Activated CD8-positive, alpha-beta T cell treated with anti-CD3 and anti-CD28 coated beads for 36 hours (primary cell): Measurements from ENCODE around the gene B3GNT9. TPM values are rescaled to one million over a fixed set of nuclear protein-coding genes. Genes with fewer than 3 reads are reported as not detected.

Source experiments
- ATAC-seq: fragments of 200-7000 bp; cut with Tn5 transposase; one replicate; pipeline ENCODE4 v1.10.0; 2021; ENCODE audit warnings: mild to moderate bottlenecking, moderate library complexity
- CTCF ChIA-PET: fragments of 350-600 bp; sonication (Branson Sonifier 250); formaldehyde crosslinking; loops from one replicate; lab custom pipeline; 2021; ENCODE audit warnings: antibody characterized with exemption; lab: Charles Lee
- POLR2A ChIA-PET: fragments of 350-600 bp; sonication (Branson Sonifier 250); formaldehyde crosslinking; loops from one replicate; lab custom pipeline; 2021; ENCODE audit warnings: antibody characterized with exemption; lab: Charles Lee
- DNase-seq: peaks from one replicate; pipeline ENCODE4 v3.0.0-alpha.2; 2020
- H3K27ac Mint-ChIP-seq: one replicate; pipeline ENCODE4 v1.8.0; 2021; ENCODE audit warnings: mild to moderate bottlenecking, mixed read lengths
- H3K27me3 Mint-ChIP-seq: one replicate; pipeline ENCODE4 v1.8.0; 2021; ENCODE audit warnings: mixed read lengths
- H3K36me3 Mint-ChIP-seq: one replicate; pipeline ENCODE4 v1.8.0; 2021; ENCODE audit warnings: low read depth, mixed read lengths
- H3K4me1 Mint-ChIP-seq: one replicate; pipeline ENCODE4 v1.8.0; 2021; ENCODE audit warnings: low read depth, mixed read lengths
- H3K4me3 Mint-ChIP-seq: one replicate; pipeline ENCODE4 v1.8.0; 2021; ENCODE audit warnings: mild to moderate bottlenecking, moderate library complexity, mixed read lengths
- H3K9me3 Mint-ChIP-seq: one replicate; pipeline ENCODE4 v1.8.0; 2021; ENCODE audit warnings: mixed read lengths
- intact Hi-C: fragments of 100-400 bp; cut with micrococcal nuclease; formaldehyde crosslinking; loops from one replicate; pipeline ENCODE4 v1.10.0; 2022
- total RNA-seq, 2 experiments: library from RNA; stranded (reverse); gene quantifications; one replicate each; pipeline ENCODE4 v1.2.3, GENCODE V29; 2021
- TF ChIP-seq, protein P1 (sequence below): fragments of 200-600 bp; IDR thresholded peaks from one replicate; pipeline ENCODE4 v1.8.0; 2022; ENCODE audit warnings: antibody characterized with exemption, mild to moderate bottlenecking

The B3GNT9 gene
- total RNA-seq, 2 experiments from 2014 or later: 2.1 to 2.5 TPM

- Mint-ChIP-seq H3K27ac (peak within 1 kb of the TSS; percentile 85), H3K9me3 (no peaks in the 10 kb centered on the region), H3K27me3 (no peaks in the 10 kb centered on the region), H3K36me3 (peaks cover 6% of the 10 kb centered on the region), H3K4me3 (peak within 1 kb of the TSS; percentile 95), H3K4me1 (peaks cover 23% of the 10 kb centered on the region)
- ChIA-PET POLR2A (interaction anchor here (1.4 to 1.6 kb wide), 3 partner anchors 75 to 95 kb away, joined by 3 to 5 read pairs (median 4); no protein-coding TSS in a partner anchor), CTCF (interaction anchor here (1.3 to 2.2 kb wide), 4 partner anchors 46 to 155 kb away, joined by 4 to 8 read pairs (median 6); no protein-coding TSS in a partner anchor)
- intact Hi-C loops: loop anchor here (5.0 kb wide), 1 partner anchor 92 kb away; no protein-coding TSS in a partner anchor
- peak; percentile 96 for ATAC-seq
- peak; percentile 94 for DNase-seq
- TF ChIP-seq, protein P1, sequence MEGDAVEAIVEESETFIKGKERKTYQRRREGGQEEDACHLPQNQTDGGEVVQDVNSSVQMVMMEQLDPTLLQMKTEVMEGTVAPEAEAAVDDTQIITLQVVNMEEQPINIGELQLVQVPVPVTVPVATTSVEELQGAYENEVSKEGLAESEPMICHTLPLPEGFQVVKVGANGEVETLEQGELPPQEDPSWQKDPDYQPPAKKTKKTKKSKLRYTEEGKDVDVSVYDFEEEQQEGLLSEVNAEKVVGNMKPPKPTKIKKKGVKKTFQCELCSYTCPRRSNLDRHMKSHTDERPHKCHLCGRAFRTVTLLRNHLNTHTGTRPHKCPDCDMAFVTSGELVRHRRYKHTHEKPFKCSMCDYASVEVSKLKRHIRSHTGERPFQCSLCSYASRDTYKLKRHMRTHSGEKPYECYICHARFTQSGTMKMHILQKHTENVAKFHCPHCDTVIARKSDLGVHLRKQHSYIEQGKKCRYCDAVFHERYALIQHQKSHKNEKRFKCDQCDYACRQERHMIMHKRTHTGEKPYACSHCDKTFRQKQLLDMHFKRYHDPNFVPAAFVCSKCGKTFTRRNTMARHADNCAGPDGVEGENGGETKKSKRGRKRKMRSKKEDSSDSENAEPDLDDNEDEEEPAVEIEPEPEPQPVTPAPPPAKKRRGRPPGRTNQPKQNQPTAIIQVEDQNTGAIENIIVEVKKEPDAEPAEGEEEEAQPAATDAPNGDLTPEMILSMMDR: no peak
These were observed 41.2 kb downstream of the B3GNT9 start, which contains the start of gene PHAF1 for GRCh38 chr16:67109407-67110135. Gene PHAF1, plus strand, starts transcription at chr16:67109941. Its CDS starts 235 bp downstream, at chr16:67110176.

- Mint-ChIP-seq H3K9me3 (no peaks in the 10 kb centered on the region), H3K27ac (peak overlapping the region; percentile 85), H3K4me1 (peaks cover 22% of the 10 kb centered on the region), H3K36me3 (peaks cover 6% of the 10 kb centered on the region), H3K4me3 (peak overlapping the region; percentile 95), H3K27me3 (no peaks in the 10 kb centered on the region)
- CTCF ChIA-PET: interaction anchor here (1.5 to 2.2 kb wide), 3 partner anchors 46 to 91 kb away, joined by 4 to 8 read pairs (median 5); no protein-coding TSS in a partner anchor
- POLR2A ChIA-PET: interaction anchor here (1.6 kb wide), 1 partner anchor 76 kb away, joined by 4 read pairs; no protein-coding TSS in a partner anchor
- DNase-seq: no peak
- ATAC-seq: no peak
- TF ChIP-seq, protein P1: no peak
- intact Hi-C loops: no loop called here
These were observed 41.8 kb downstream of the B3GNT9 start for GRCh38 chr16:67108931-67109406.

- no peaks in the 10 kb centered on the region for H3K27me3 Mint-ChIP-seq
- ChIA-PET POLR2A (interaction anchor here (1.6 kb wide), 1 partner anchor 76 kb away, joined by 4 read pairs; no protein-coding TSS in a partner anchor), CTCF (interaction anchor here (0.9 to 2.2 kb wide), 3 partner anchors 47 to 133 kb away, joined by 3 to 5 read pairs (median 4); no protein-coding TSS in a partner anchor)
- H3K4me1 Mint-ChIP-seq: peaks cover 22% of the 10 kb centered on the region
- no peak overlapping the region for H3K27ac Mint-ChIP-seq
- intact Hi-C loops: no loop called here
- H3K4me3 Mint-ChIP-seq: no peak overlapping the region
- DNase-seq (no peak), ATAC-seq (no peak)
- TF ChIP-seq, protein P1: no peak
- peaks cover 6% of the 10 kb centered on the region for H3K36me3 Mint-ChIP-seq
- no peaks in the 10 kb centered on the region for H3K9me3 Mint-ChIP-seq
These were observed 42.3 kb downstream of the B3GNT9 start for GRCh38 chr16:67108489-67108888.

GRCh38 chr16:67105881-67106280, 44.9 kb downstream of the B3GNT9 start:
- Mint-ChIP-seq H3K27me3 (no peaks in the 10 kb centered on the region), H3K9me3 (no peaks in the 10 kb centered on the region), H3K36me3 (peaks cover 6% of the 10 kb centered on the region), H3K4me3 (no peak overlapping the region), H3K27ac (no peak overlapping the region), H3K4me1 (peaks cover 4% of the 10 kb centered on the region)
- intact Hi-C loops: no loop called here
- TF ChIP-seq, protein P1: no peak
- CTCF ChIA-PET: interaction anchor here (0.7 to 2.1 kb wide), 11 partner anchors 10 to 155 kb away, joined by 3 to 7 read pairs (median 3); no protein-coding TSS in a partner anchor
- POLR2A ChIA-PET: interaction anchor here (0.9 kb wide), 1 partner anchor 14 kb away, joined by 5 read pairs; no protein-coding TSS in a partner anchor
- ATAC-seq: no peak
- no peak for DNase-seq
